IPS-NIHi11 (cell line): ENCODE measurements around the gene SP2.
A peak's percentile ranks its signal among the peaks of the same experiment; 100 is the strongest.

Experiments used
- DNase-seq: peaks from one replicate; pipeline ENCODE4 v3.0.0; 2012; ENCODE audit warnings: mixed read lengths, low spot score

SP2 gene

GRCh38 chr17:47895856-47896671, at the start of gene SP2:
SP2 (plus strand) TSS chr17:47896236; CDS start chr17:47896287, 51 bp downstream.
- DNase-seq = peak; percentile 97

- DNase-seq = no peak
Observed at GRCh38 chr17:47846716-47847340, 49.2 kb upstream of the SP2 start.

- peak; percentile 63 for DNase-seq
Observed at GRCh38 chr17:47847341-47848197, 48.5 kb upstream of the SP2 start.

- no peak for DNase-seq
Observed at GRCh38 chr17:47848198-47848513, 47.9 kb upstream of the SP2 start.

- DNase-seq = no peak
Observed at GRCh38 chr17:47850373-47850691, 45.7 kb upstream of the SP2 start.

- DNase-seq = peak; percentile 91
Observed at GRCh38 chr17:47850692-47851573, 45.1 kb upstream of the SP2 start, which contains the start of gene SP6. SP6 (minus strand) TSS chr17:47851163; CDS start chr17:47848429, 2,734 bp downstream.

- peak; percentile 55 for DNase-seq
Observed at GRCh38 chr17:47851764-47852112, 44.3 kb upstream of the SP2 start.

GRCh38 chr17:47852113-47852949, 43.7 kb upstream of the SP2 start:
- peak; percentile 46 for DNase-seq

GRCh38 chr17:47853616-47854015, 42.4 kb upstream of the SP2 start:
- DNase-seq = no peak

- DNase-seq = no peak
Observed at GRCh38 chr17:47855737-47856136, 40.3 kb upstream of the SP2 start.

- DNase-seq = no peak
Observed at GRCh38 chr17:47856830-47857229, 39.2 kb upstream of the SP2 start.

GRCh38 chr17:47857551-47858455, 38.2 kb upstream of the SP2 start:
- DNase-seq = peak; percentile 35

GRCh38 chr17:47860386-47860785, 35.6 kb upstream of the SP2 start:
- DNase-seq = no peak

- no peak for DNase-seq
Observed at GRCh38 chr17:47862621-47863440, 33.2 kb upstream of the SP2 start.

- DNase-seq = no peak
Observed at GRCh38 chr17:47864791-47865216, 31.2 kb upstream of the SP2 start.

GRCh38 chr17:47866941-47867340, 29.1 kb upstream of the SP2 start:
- no peak for DNase-seq

- no peak for DNase-seq
Observed at GRCh38 chr17:47867813-47868533, 28.1 kb upstream of the SP2 start.

GRCh38 chr17:47869114-47869513, 26.9 kb upstream of the SP2 start:
- no peak for DNase-seq
